Endothelial cell of umbilical vein (primary cell): ENCODE results near the gene CALD1. TPM values are rescaled to one million over a fixed set of nuclear protein-coding genes. Genes with fewer than 3 reads are reported as not detected.

ENCODE experiments used
- BruUV-seq: library from RNA; stranded (reverse); fragments of 400-500 nt; replicated peaks from 2 replicates; lab custom pipeline; 2021; lab: Mats Ljungman, UMichigan
- CTCF ChIA-PET: fragments of 300-600, 350-600 bp; sonication (Branson Sonifier 250); formaldehyde crosslinking; loops from one replicate; lab custom pipeline; 2021; ENCODE audit warnings: antibody characterized with exemption, inconsistent platforms; lab: Charles Lee
- POLR2A ChIA-PET: fragments of 300-600, 350-600 bp; sonication (Branson Sonifier 250); formaldehyde crosslinking; loops from one replicate; lab custom pipeline; 2021; ENCODE audit warnings: antibody characterized with exemption, inconsistent platforms; lab: Charles Lee
- DNase-seq: peaks from one replicate; pipeline ENCODE4 v3.0.0-alpha.2; 2011; ENCODE audit warnings: low read depth, low spot score
- FAIRE-seq: peaks from 2 replicates; lab custom pipeline; 2011; peaks lifted over from hg19 to GRCh38; lab: Jason Lieb, UNC
- H2AFZ ChIP-seq: 2 replicates; pipeline ENCODE4 v1.6.0; 2012; ENCODE audit warnings: low read depth, low read length, control low read depth, inconsistent platforms
- H3K27ac ChIP-seq: 2 replicates; pipeline ENCODE4 v1.5.1; 2011; ENCODE audit warnings: low read depth, mild to moderate bottlenecking, control low read depth, low read length, moderate library complexity; ENCODE audit not compliant: insufficient read depth
- H3K27me3 ChIP-seq, 2 experiments: 2 replicates each; pipeline versions ENCODE4 v1.6.0 to v1.6.1; 2011; ENCODE audit warnings: low read length in 2 of 2, mixed read lengths in 1 of 2; ENCODE audit not compliant: control insufficient read depth in 2 of 2, insufficient read depth in 2 of 2
- H3K36me3 ChIP-seq, 2 experiments: 2 replicates in 1 of 2; 3 replicates in 1 of 2; pipeline ENCODE4 v1.5.1; 2011; ENCODE audit warnings: low read length in 2 of 2, mild to moderate bottlenecking in 1 of 2, moderate library complexity in 1 of 2; ENCODE audit not compliant: control insufficient read depth in 2 of 2, insufficient read depth in 2 of 2; ENCODE audit errors: extremely low read depth in 1 of 2
- H3K4me1 ChIP-seq: 3 replicates; pipeline ENCODE4 v1.5.1; 2011; ENCODE audit warnings: mild to moderate bottlenecking, low read length; ENCODE audit not compliant: control insufficient read depth, insufficient read depth; ENCODE audit errors: extremely low read depth
- H3K4me2 ChIP-seq: 2 replicates; pipeline ENCODE4 v1.6.1; 2011; ENCODE audit warnings: low read length, control low read depth, mixed read lengths; ENCODE audit not compliant: insufficient read depth
- H3K4me3 ChIP-seq, 3 experiments: fragments of 200-600 bp in 1 of 3; sonication (generic), shearing (Covaris generic) in 1 of 3; replicated peaks in 1 of 3; 2 replicates each; pipeline ENCODE4 v1.5.1; 2011 to 2016; ENCODE audit warnings: control low read depth in 3 of 3, low read length in 3 of 3, mild to moderate bottlenecking in 2 of 3, inconsistent platforms in 1 of 3, low read depth in 1 of 3, moderate library complexity in 1 of 3; ENCODE audit not compliant: insufficient read depth in 1 of 3
- H3K79me2 ChIP-seq: 2 replicates; pipeline ENCODE4 v1.6.0; 2012; ENCODE audit warnings: low read length, inconsistent platforms; ENCODE audit not compliant: control insufficient read depth, insufficient read depth
- H3K9ac ChIP-seq: replicated peaks from 2 replicates; pipeline ENCODE3; 2011; ENCODE audit warnings: low read length, control low read depth; ENCODE audit not compliant: insufficient read depth; ENCODE audit errors: extremely low read depth
- H3K9me1 ChIP-seq: replicated peaks from 3 replicates; pipeline ENCODE4 v1.6.0; 2011; ENCODE audit warnings: mild to moderate bottlenecking, low read length; ENCODE audit not compliant: control insufficient read depth, insufficient read depth; ENCODE audit errors: extremely low read depth
- H3K9me3 ChIP-seq: replicated peaks from 2 replicates; pipeline ENCODE4 v1.5.1; 2012; ENCODE audit warnings: low read length, inconsistent platforms; ENCODE audit not compliant: control insufficient read depth, insufficient read depth
- H4K20me1 ChIP-seq: replicated peaks from 2 replicates; pipeline ENCODE3; 2011; ENCODE audit warnings: mild to moderate bottlenecking, low read length; ENCODE audit not compliant: control insufficient read depth, insufficient read depth; ENCODE audit errors: extremely low read depth
- CTCF ChIP-seq, 2 donors: IDR thresholded peaks; 1 replicate in 1 of 2; 2 replicates in 1 of 2; pipeline ENCODE4 v1.5.1; 2011; ENCODE audit warnings: low read length in 2 of 2, mild to moderate bottlenecking in 2 of 2, moderate library complexity in 2 of 2, control low read depth in 1 of 2, inconsistent platforms in 1 of 2, low read depth in 1 of 2; ENCODE audit not compliant: insufficient read depth in 1 of 2; ENCODE audit errors: extremely low read depth in 1 of 2
- EZH2 ChIP-seq: IDR thresholded peaks from 2 replicates; pipeline ENCODE4 v1.6.1; 2012; ENCODE audit warnings: borderline replicate concordance, low read depth, mild to moderate bottlenecking, moderate library complexity, low read length, inconsistent platforms; ENCODE audit not compliant: severe bottlenecking
- FOS ChIP-seq: IDR thresholded peaks from 2 replicates; pipeline ENCODE4 v1.6.1; 2011; ENCODE audit warnings: mild to moderate bottlenecking, low read length, moderate library complexity, borderline replicate concordance; ENCODE audit not compliant: insufficient read depth
- GATA2 ChIP-seq: IDR thresholded peaks from 2 replicates; pipeline ENCODE4 v1.7.0; 2011; ENCODE audit warnings: low read depth, mild to moderate bottlenecking, moderate library complexity, mixed read lengths, low read length; ENCODE audit not compliant: insufficient read length, insufficient read depth
- JUN ChIP-seq: IDR thresholded peaks from 2 replicates; pipeline ENCODE4 v1.6.1; 2011; ENCODE audit warnings: borderline replicate concordance, low read depth; ENCODE audit not compliant: insufficient read length, insufficient read depth
- MAX ChIP-seq: IDR thresholded peaks from 2 replicates; pipeline ENCODE4 v1.6.1; 2011; ENCODE audit not compliant: insufficient read depth, insufficient read length
- MYC ChIP-seq: IDR thresholded peaks from one replicate; pipeline ENCODE4 v1.6.1; 2011; ENCODE audit warnings: mild to moderate bottlenecking, low read depth, low read length
- POLR2A ChIP-seq: IDR thresholded peaks from 2 replicates; pipeline ENCODE4 v1.6.1; 2012; ENCODE audit warnings: low read depth, mild to moderate bottlenecking, control low read depth, low read length
- POLR2AphosphoS5 ChIP-seq: IDR thresholded peaks from 2 replicates; pipeline ENCODE4 v1.6.1; 2012; ENCODE audit warnings: low read depth, mild to moderate bottlenecking, control low read depth, low read length, moderate library complexity; ENCODE audit not compliant: insufficient read depth
- dilution Hi-C: fragments of 300-500 bp; cut with MboI; formaldehyde crosslinking; loops from one replicate; pipeline ENCODE4 v1.15.0; 2019; ENCODE audit warnings: low sequenced_read_pairs; ENCODE audit not compliant: extremely low pct_ligation_motif_present
- intact Hi-C: fragments of 100-400 bp; cut with micrococcal nuclease; formaldehyde crosslinking; loops from one replicate; pipeline ENCODE4 v1.10.0; 2022
- polyA plus RNA-seq, 4 experiments: library from polyadenylated mRNA; depleted of rRNA in 3 of 4; stranded (reverse) in 3 of 4; unstranded in 1 of 4; fragments of >200 nt; gene quantifications; 2 replicates each; pipeline versions ENCODE4 v1.2.1 to v1.2.3, GENCODE V29; 2011 to 2012; ENCODE audit warnings: missing spikeins in 1 of 4
- total RNA-seq: library from RNA; stranded (reverse); gene quantifications from 2 replicates; pipeline ENCODE4 v1.2.3, GENCODE V29; 2021

Gene CALD1
- total and polyA plus RNA-seq, 2 donors (not counting 3 experiments of a cell fraction or from before 2014, with no cell fraction given) = 136 to 307 TPM

- CTCF ChIA-PET = interaction anchor here (0.9 to 1.9 kb wide), 2 partner anchors 9 to 176 kb away, joined by 3 to 6 read pairs; no protein-coding TSS in a partner anchor
- H2AFZ ChIP-seq = no peak overlapping the region
- H3K79me2 ChIP-seq = peaks cover 43% of the 10 kb centered on the region
- H3K27me3 ChIP-seq = no peaks in the 10 kb centered on the region
- dilution Hi-C loops = no loop called here
- no peak for DNase-seq
- peaks cover 0 to 10% of the 10 kb centered on the region in 2 experiments for H3K36me3 ChIP-seq
- peaks cover 4% of the 10 kb centered on the region for H4K20me1 ChIP-seq
- no peak overlapping the region for H3K9ac ChIP-seq
- no peaks in the 10 kb centered on the region for H3K9me3 ChIP-seq
- H3K9me1 ChIP-seq = no peaks in the 10 kb centered on the region
- intact Hi-C loops = no loop called here
- no peak for FAIRE-seq
- no TSS peak for BruUV-seq
- no peak overlapping the region for H3K27ac ChIP-seq
- POLR2A ChIA-PET = no interaction called here
- H3K4me3 ChIP-seq = no peak overlapping the region
- TF ChIP-seq FOS = no peak
- TF ChIP-seq MYC = no peak
- TF ChIP-seq EZH2 = no peak
- TF ChIP-seq MAX = no peak
- TF ChIP-seq JUN = no peak
- TF ChIP-seq CTCF (IDR thresholded peaks at IDR 0.05; ENCODE audit: extremely low read depth in 1 of 2, insufficient read depth in 1 of 2, low read depth in 1 of 2, low read length in 2 of 2) = no peak
- TF ChIP-seq GATA2 = no peak
- TF ChIP-seq POLR2A = no peak
- no peak for TF ChIP-seq POLR2AphosphoS5
- H3K4me1 ChIP-seq = no peaks in the 10 kb centered on the region
- no peak overlapping the region for H3K4me2 ChIP-seq
These were observed 120.9 kb downstream of the CALD1 start for GRCh38 chr7:134900166-134900982.
